Measurements from ENCODE around the gene PLCB3.

Gene PLCB3

DNA sequence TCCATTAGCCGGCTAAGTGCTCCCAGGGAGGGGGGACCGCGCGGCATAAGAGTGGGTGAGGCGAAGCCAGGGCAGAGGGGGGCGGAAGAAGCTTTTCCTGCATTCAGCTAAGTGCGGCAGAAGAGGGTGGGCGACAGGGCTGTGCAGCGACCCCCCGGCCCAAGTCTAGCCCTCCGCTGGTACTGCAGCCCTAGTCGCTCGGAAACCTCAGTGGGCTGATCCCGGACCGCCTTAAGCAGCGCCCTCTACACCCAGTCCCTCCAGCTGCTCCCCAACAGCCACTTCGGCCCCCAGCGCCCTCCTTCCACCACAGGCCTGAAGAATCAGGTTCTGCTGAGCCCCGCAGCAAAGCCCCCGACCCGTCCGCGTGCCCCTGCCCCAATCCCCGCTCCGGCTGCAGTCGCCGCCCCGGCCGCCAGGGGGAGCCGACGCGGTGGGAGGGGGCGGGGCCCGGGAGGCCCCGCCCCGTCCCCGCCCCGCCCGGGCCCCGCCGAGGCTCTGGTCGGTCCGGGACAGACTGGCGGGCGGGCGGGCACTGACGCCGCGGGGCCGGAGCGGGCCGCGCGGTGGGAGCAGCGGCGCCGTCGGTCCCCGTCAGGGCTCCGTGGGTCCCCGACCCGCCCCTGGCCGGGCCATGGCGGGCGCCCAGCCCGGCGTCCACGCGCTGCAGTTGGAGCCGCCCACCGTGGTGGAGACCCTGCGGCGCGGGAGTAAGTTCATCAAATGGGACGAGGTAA, at the start of gene PLCB3:
Gene PLCB3, plus strand, starts transcription at position 515 of the 737 bp plus-strand sequence. Its CDS starts 120 bp downstream, at position 635.
- no peak for DNase-seq (ENCODE audit: low read depth, low spot score)

DNA sequence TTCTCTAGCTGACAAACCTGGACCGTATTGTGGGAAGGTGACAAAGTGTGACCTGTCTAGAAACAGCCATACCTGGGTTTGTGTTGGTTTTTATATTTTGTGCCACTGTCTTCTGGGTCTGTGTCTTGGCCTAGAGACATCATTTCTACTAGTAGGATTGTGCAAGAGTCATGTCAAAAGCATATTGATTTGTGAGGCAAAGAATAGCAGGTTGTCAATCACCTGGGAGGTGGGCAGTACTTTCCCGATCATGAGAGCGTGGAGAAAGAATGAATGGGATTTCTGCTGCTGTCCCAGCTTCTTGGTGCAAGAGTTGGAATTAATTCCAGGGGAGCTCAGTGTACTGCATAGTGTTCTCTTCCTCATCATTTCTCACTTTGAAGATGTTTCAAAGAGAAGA, 49.8 kb upstream of the PLCB3 start:
- no peak for DNase-seq (ENCODE audit: low read depth, low spot score)

DNA sequence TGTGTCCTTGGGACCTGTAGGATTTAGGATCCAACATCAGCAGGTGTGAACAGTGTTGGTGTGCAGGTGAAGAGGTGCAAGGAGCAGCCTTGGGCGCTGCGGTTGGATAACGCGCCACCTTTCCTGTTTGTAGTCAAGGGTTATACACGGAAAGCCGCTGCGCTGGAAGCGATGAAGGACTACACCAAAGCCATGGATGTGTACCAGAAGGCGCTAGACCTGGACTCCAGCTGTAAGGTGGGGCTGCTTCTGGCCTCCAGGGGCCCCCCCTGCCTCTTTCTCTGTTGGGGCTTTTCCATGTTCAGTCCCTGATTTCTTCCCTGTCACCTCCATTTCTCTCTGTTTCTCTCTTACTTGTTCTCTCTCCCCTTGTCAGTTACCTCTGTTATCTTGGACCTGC, 48.3 kb upstream of the PLCB3 start:
- DNase-seq (ENCODE audit: low read depth, low spot score) = no peak

DNA sequence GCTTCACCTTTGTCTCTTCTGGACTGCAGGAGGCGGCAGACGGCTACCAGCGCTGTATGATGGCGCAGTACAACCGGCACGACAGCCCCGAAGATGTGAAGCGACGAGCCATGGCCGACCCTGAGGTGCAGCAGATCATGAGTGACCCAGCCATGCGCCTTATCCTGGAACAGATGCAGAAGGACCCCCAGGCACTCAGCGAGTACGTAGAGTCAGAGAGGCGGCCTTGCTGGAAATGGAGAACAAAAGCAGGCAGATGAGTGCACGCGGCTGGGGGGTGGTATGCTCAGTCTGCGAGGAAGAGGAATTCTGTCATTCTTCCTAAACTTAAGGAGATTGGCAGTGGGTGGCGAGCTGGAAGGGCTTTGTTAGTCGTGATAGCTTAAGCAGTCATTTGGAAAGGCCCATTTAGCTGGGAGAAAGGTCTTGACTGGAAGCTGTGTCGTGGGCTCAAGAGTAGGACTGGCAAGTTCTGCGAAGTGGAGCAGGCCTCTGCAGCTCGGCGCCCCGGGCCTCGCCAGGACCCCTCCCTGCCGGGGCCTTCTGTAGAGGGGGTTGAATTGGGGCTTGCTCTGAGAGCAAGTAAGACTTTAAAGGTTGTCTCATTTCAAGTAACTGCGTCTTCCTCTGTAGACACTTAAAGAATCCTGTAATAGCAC, 47.8 kb upstream of the PLCB3 start:
- DNase-seq (ENCODE audit: low read depth, low spot score) = no peak

DNA sequence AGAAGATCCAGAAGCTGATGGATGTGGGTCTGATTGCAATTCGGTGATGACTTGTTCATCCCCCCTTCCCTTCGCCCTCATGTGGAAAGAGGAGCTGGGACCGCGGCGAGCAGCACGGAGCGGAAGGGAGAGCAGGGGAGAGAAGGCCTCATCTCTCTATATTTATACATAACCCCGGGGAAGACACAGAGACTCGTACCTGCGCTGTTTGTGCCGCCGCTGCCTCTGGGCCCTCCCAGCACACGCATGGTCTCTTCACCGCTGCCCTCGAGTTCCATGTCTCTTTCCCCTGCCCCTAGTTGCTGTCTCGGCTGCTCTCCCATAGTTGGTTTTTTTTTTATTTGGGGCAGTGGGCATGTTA, 47.3 kb upstream of the PLCB3 start:
- no peak for DNase-seq (ENCODE audit: low read depth, low spot score)

DNA sequence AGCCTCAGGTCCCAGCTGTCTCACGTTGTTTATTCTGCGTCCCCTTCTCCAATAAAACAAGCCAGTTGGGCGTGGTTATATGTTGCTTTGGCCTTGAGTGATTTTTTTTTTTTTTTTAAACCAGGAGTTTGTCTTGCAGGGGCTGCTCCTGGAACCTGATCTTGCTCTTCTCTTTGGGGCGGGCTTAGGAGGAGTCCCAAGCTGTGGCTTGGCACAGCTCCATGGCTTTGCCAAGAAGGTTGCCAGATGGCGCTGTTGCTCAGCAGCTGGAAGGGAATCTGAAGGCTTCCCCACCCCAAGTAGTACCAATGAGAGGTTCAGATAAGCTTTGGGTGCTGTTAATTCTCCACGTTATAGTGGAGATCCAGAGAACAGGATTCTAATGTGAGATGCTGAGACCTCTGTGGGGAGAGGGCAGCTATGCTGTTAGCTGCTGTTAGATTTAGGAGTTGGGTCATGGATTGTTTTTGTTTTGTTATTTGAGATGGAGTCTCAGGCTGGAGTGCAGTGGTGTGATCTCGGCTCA, 46.8 kb upstream of the PLCB3 start:
- peak; percentile 50 for DNase-seq (ENCODE audit: low read depth, low spot score)

DNA sequence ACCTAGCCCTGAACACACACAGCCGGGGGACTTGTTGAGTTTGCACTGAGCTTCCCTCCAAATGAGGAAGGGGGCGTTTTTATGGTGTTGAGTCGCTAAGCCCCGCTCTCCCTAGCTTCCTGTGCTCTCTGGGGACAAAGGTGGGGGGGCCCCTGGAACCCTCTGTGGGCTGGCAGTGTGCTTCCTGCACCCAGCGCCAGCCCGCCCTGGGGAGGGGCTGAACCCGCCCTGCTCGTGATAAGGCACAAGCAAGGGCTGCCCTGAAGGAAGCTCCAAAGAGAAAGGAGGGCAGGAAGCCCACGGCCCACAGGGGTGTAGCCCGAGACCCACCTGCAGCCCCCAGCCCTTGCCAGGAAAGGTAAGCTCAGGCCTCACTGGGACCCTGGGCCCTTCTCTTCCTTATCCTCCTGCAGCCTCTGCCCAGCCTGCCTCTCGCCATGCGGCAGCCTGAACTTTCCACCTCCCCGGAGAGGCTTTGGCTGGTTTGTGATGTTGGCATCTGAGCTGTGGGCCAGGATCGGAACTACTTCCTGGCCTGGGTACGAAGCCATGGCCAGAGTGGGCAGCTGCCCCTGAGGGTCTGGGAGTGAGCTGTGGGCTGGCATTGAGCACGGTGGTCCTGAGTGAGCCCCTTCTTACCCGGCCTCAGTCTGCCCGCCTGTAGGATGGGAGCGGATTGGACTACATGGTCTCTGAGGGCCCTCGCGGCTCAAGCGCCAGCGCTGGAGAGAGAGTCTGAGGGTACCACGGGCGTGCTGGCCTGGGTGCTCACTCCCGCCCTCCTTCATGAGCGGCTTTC, 44.7 kb upstream of the PLCB3 start, which contains the start of gene FERMT3:
Gene FERMT3, plus strand, starts transcription at position 265 of the 799 bp plus-strand sequence. CDS start 644 bp downstream, outside the sequence.
- no peak for DNase-seq (ENCODE audit: low read depth, low spot score)

DNA sequence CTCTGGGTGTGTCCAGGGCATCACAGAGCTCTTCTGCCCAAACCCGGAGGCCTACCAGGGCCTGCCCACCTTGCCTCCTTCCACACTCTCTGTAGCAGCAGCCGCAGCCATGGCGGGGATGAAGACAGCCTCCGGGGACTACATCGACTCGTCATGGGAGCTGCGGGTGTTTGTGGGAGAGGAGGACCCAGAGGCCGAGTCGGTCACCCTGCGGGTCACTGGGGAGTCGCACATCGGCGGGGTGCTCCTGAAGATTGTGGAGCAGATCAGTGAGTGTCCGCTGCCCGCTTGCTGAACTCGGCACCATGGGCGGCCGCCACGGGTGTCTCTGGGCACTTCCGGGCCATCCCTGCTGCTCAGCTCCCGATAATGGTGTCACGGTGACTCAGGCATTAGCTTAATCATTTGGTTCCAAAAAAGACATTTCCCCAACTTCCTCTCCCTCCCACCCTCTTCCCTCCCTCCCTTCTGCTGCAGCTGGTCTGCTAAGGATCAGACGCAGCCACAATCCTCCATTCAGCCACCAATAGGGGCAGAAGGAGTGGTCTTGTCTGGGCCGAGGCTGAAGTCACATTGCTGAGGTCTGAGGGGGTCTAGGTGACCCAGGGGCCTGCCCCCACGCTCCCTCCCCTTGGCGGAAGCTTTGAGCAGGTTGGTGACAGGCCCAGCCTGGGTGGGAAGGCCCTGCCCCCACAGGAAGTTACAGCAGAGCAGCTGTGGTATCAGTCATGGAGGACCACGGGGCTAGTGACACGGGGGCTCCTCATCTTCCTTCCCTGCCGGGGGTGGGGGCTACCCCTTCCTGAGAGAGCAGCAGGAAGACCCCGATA, 43.9 kb upstream of the PLCB3 start:
- no peak for DNase-seq (ENCODE audit: low read depth, low spot score)

DNA sequence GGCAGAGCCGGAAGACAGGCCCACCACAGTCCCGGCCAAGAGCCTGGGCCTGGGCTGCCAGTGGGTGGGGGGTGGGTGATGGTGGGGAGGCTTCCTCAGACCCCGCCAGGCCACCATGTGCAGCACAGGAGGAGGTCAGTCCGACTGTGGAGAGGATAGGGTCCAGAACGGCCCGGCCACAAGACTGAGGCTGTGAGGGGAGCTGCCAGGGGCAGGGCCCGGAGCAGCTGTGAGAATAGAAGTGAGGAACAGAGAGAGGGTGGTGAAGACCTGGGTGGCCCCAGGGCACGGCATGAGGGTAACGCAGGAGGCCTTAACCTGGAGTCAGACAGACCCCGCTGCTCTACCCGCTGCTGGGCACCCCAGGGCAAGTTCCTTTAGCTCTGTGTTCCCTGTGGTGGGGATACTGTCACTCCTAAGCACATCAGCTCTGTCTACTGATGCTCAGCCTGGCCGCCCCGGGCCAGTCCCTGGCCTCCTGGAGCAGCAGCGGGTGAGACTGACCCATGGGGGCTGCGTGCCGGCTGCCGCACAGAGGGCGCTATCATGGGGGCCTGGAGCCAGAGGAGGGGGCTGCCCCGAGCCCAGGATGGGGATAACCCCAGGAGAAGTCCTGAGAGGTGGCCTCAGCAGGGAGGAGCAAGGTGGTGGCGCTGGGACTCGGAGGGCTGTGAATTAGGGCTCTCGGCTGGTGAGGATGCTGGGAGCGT, 43.1 kb upstream of the PLCB3 start:
- no peak for DNase-seq (ENCODE audit: low read depth, low spot score)

GRCh38 chr11:64208796-64209562, 42.4 kb upstream of the PLCB3 start:
- no peak for DNase-seq (ENCODE audit: low read depth, low spot score)

GRCh38 chr11:64209563-64209843, 41.8 kb upstream of the PLCB3 start:
- DNase-seq (ENCODE audit: low read depth, low spot score) = no peak

DNA sequence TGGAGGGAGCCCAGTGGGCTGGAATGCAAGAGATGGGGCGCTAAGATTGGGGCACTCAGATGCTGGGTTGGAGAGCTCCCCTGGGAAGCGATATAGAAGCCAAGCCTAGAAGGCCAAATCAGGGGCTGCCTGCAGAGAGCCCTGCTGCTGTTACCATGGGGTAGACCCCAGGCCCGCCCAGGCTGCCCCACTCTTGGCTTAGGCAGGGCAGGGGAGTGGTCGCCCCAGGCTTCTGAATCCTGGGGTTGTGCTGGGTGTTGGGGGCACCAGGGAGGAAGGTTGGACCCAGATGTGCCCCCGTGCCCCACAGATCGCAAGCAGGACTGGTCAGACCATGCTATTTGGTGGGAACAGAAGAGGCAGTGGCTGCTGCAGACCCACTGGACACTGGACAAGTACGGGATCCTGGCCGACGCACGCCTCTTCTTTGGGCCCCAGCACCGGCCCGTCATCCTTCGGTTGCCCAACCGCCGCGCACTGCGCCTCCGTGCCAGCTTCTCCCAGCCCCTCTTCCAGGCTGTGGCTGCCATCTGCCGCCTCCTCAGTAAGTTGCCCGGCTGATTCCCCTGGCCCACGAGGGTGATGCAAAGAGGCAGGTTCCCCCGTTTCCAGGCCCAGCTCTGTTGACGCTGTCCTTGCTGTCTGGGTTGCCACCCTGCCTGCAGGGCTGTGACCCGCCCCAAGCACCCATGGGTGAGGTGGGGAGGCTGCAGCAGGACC, 40.9 kb upstream of the PLCB3 start:
- no peak for DNase-seq (ENCODE audit: low read depth, low spot score)

GRCh38 chr11:64211181-64211872, 40.0 kb upstream of the PLCB3 start:
- no peak for DNase-seq (ENCODE audit: low read depth, low spot score)

DNA sequence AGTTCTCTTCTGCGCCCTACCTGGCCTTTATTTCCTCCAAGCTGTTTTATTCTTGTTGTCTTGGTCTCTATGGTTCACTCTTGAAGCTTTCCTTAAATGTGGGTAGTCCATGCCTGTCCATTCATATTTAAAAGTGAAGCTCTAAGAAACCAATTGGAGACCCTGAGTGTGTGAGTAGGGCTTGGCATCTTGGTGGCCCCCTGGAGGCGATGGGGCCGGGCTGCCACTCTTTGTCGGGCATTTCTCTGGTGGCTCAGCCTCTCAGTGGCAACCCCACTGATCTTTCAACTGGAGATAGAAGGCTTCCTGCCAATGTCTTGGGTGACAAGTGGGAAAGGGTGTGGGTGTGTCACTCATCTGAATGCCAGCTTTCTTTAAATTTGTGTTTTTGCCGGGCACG, 34.5 kb upstream of the PLCB3 start:
- DNase-seq (ENCODE audit: low read depth, low spot score) = no peak

GRCh38 chr11:64218628-64219353, 32.5 kb upstream of the PLCB3 start:
- DNase-seq (ENCODE audit: low read depth, low spot score) = no peak

GRCh38 chr11:64219354-64219684, 32.0 kb upstream of the PLCB3 start:
- DNase-seq (ENCODE audit: low read depth, low spot score) = no peak

DNA sequence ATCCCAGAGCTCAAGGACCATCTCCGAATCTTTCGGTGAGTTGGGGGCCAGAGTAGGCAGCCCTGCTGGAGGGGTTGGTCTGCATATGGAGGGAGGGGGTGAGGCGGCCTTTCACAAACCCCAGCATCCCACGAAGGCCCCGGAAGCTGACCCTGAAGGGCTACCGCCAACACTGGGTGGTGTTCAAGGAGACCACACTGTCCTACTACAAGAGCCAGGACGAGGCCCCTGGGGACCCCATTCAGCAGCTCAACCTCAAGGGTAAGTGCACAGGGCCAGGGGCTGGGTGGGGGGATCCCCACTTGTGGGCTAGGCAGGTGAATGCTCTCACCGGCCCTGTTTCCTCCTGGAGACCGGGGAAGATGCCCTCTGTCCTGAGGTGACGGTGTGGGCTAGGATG, 31.6 kb upstream of the PLCB3 start:
- no peak for DNase-seq (ENCODE audit: low read depth, low spot score)

DNA sequence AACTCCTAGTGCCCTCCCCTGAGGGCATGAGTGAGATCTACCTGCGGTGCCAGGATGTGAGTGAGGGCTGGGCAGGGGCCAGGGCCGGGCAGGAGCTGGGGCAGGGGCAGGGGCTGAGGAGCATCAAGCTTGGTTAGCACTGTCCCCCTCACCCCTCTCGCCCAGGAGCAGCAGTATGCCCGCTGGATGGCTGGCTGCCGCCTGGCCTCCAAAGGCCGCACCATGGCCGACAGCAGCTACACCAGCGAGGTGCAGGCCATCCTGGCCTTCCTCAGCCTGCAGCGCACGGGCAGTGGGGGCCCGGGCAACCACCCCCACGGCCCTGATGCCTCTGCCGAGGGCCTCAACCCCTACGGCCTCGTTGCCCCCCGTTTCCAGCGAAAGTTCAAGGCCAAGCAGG, 31.1 kb upstream of the PLCB3 start:
- no peak for DNase-seq (ENCODE audit: low read depth, low spot score)

All from iPS DF 19.7 (cell line).